Neural cell (in vitro differentiated cells): Measurements from ENCODE around the gene LCN10. TPM values are rescaled to one million over a fixed set of nuclear protein-coding genes. Genes with fewer than 3 reads are reported as not detected.

Experiments
- H2AFZ ChIP-seq: fragments of 200-600, 300-800 bp; sonication (generic), shearing (Covaris generic); 2 replicates; pipeline ENCODE4 v1.6.0; 2014; ENCODE audit warnings: low read depth, mild to moderate bottlenecking, antibody characterized with exemption, low read length, moderate library complexity
- H3F3A ChIP-seq: fragments of 200-600 bp; shearing (Covaris generic); 2 replicates; pipeline ENCODE4 v1.6.1; 2016; ENCODE audit warnings: mild to moderate bottlenecking, moderate library complexity, mixed read lengths, antibody characterized with exemption, low read length; ENCODE audit not compliant: insufficient read depth, poor library complexity, severe bottlenecking
- H3K27ac ChIP-seq: fragments of 200-600, 300-800 bp; sonication (generic), shearing (Covaris generic); 2 replicates; pipeline ENCODE4 v1.5.1; 2014; ENCODE audit warnings: mild to moderate bottlenecking, low read length, moderate library complexity
- H3K27me3 ChIP-seq: fragments of 300-800, 200-600 bp; sonication (generic), shearing (Covaris generic); 2 replicates; pipeline ENCODE4 v1.6.0; 2014; ENCODE audit warnings: mild to moderate bottlenecking, low read depth, low read length, moderate library complexity; ENCODE audit not compliant: insufficient read depth
- H3K36me3 ChIP-seq: fragments of 300-800, 200-600 bp; sonication (generic), shearing (Covaris generic); 2 replicates; pipeline ENCODE4 v1.5.1; 2014; ENCODE audit warnings: mild to moderate bottlenecking, antibody characterized with exemption, low read length, moderate library complexity; ENCODE audit not compliant: insufficient read depth
- H3K4me2 ChIP-seq: fragments of 300-800, 200-600 bp; sonication (generic), shearing (Covaris generic); 2 replicates; pipeline ENCODE4 v1.6.0; 2014; ENCODE audit warnings: mild to moderate bottlenecking, low read length
- H3K4me3 ChIP-seq: fragments of 300-800, 200-600 bp; sonication (generic), shearing (Covaris generic); 2 replicates; pipeline ENCODE4 v1.5.1; 2014; ENCODE audit warnings: mild to moderate bottlenecking, low read length, moderate library complexity
- H3K79me2 ChIP-seq: fragments of 200-600 bp; shearing (Covaris generic); replicated peaks from 2 replicates; pipeline ENCODE4 v1.6.0; 2014; ENCODE audit warnings: mild to moderate bottlenecking, low read length, moderate library complexity; ENCODE audit not compliant: insufficient read depth
- H3K9ac ChIP-seq: fragments of 300-800, 200-600 bp; sonication (generic), shearing (Covaris generic); 2 replicates; pipeline ENCODE4 v1.6.1; 2016; ENCODE audit warnings: mild to moderate bottlenecking, low read length, mixed read lengths
- H3K9me2 ChIP-seq: fragments of 200-600 bp; shearing (Covaris generic); 2 replicates; pipeline ENCODE4 v1.6.1; 2016; ENCODE audit warnings: mild to moderate bottlenecking, low read length, mixed read lengths; ENCODE audit not compliant: insufficient read depth
- H3K9me3 ChIP-seq: fragments of 200-600, 300-800 bp; sonication (generic), shearing (Covaris generic); 2 replicates; pipeline ENCODE4 v1.6.1; 2016; ENCODE audit warnings: mild to moderate bottlenecking, mixed run types, low read length, moderate library complexity, mixed read lengths
- H4K20me1 ChIP-seq: fragments of 200-600 bp; shearing (Covaris generic); 2 replicates; pipeline ENCODE4 v1.6.1; 2016; ENCODE audit warnings: mild to moderate bottlenecking, mixed run types; ENCODE audit not compliant: insufficient read depth
- EP300 ChIP-seq: fragments of 450-650 bp; conservative IDR thresholded peaks from 2 replicates; pipeline ENCODE4 v1.6.1; 2014; ENCODE audit warnings: antibody characterized with exemption, mild to moderate bottlenecking, moderate library complexity; ENCODE audit not compliant: poor library complexity, severe bottlenecking
- EZH2 ChIP-seq: fragments of 200-600, 300-800 bp; shearing (Covaris generic), sonication (generic); IDR thresholded peaks from 2 replicates; pipeline ENCODE4 v1.6.1; 2014; ENCODE audit warnings: antibody characterized with exemption, low read length, borderline replicate concordance, mild to moderate bottlenecking; ENCODE audit not compliant: insufficient read depth, poor library complexity, severe bottlenecking
- MXI1 ChIP-seq: fragments of 450-650 bp; conservative IDR thresholded peaks from 2 replicates; pipeline ENCODE4 v1.6.1; 2014; ENCODE audit warnings: antibody characterized with exemption, mild to moderate bottlenecking; ENCODE audit not compliant: poor library complexity, severe bottlenecking
- POLR2AphosphoS5 ChIP-seq: IDR thresholded peaks from 2 replicates; pipeline ENCODE4 v1.6.1; 2012
- RAD21 ChIP-seq: fragments of 450-650 bp; conservative IDR thresholded peaks from 2 replicates; pipeline ENCODE4 v1.6.1; 2014; ENCODE audit warnings: antibody characterized with exemption, mild to moderate bottlenecking, moderate library complexity
- SMC3 ChIP-seq: fragments of 450-650 bp; conservative IDR thresholded peaks from 2 replicates; pipeline ENCODE4 v1.6.1; 2014; ENCODE audit warnings: antibody characterized with exemption, mild to moderate bottlenecking, moderate library complexity; ENCODE audit not compliant: poor library complexity
- TAF1 ChIP-seq: IDR thresholded peaks from 2 replicates; pipeline ENCODE4 v1.6.1; 2012; ENCODE audit warnings: low read depth
- polyA plus RNA-seq: library from polyadenylated mRNA; depleted of rRNA; stranded (reverse); fragments of >200 nt; gene quantifications from 2 replicates; pipeline ENCODE4 v1.2.3, GENCODE V29; 2014
- TF ChIP-seq, protein P1 (sequence below): fragments of 450-650 bp; IDR thresholded peaks from 2 replicates; pipeline ENCODE4 v1.5.1; 2014; ENCODE audit warnings: antibody characterized with exemption, mild to moderate bottlenecking, moderate library complexity; ENCODE audit not compliant: poor library complexity, severe bottlenecking
- TF ChIP-seq, protein P2 (sequence below): IDR thresholded peaks from 2 replicates; pipeline ENCODE4 v1.6.1; 2012; ENCODE audit warnings: borderline replicate concordance

LCN10 gene
- polyA plus RNA-seq, 1 donor from 2014 or later, result not detected

DNA sequence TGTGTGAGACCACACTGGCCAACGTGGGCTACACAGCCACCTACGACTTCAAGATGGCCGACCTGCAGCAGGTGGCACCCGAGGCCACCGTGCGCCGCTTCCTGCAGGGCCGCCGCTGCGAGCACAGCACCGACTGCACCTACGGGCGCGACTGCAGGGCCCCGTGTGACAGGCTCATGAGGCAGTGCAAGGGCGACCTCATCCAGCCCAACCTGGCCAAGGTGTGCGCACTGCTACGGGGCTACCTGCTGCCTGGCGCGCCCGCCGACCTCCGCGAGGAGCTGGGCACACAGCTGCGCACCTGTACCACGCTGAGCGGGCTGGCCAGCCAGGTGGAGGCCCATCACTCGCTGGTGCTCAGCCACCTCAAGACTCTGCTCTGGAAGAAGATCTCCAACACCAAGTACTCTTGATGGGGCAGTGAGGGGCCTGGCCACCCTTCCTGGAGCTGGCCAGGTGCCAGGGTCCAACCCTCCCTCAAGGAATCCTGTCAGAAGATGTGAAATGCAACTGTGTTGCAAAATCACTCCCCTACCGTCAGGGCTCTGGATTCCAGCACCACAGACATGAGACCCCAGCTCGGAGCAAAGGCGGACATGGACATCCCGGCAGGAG lies 19.3 kb downstream of the LCN10 start:
- Histone ChIP-seq H4K20me1 (peaks cover 10% of the 10 kb centered on the region), H3K27me3 (peaks cover 2% of the 10 kb centered on the region), H3K9ac (no peak overlapping the region), H3K79me2 (peaks cover 21% of the 10 kb centered on the region), H3K4me2 (no peak overlapping the region), H3F3A (no peaks in the 10 kb centered on the region), H3K36me3 (no peaks in the 10 kb centered on the region), H3K9me2 (no peaks in the 10 kb centered on the region), H3K27ac (no peak overlapping the region), H3K9me3 (no peaks in the 10 kb centered on the region), H3K4me3 (no peak overlapping the region), H2AFZ (no peak overlapping the region)
- TF ChIP-seq EZH2 (no peak), RAD21 (no peak), EP300 (no peak), POLR2AphosphoS5 (no peak), MXI1 (no peak), SMC3 (no peak), TAF1 (no peak)
- TF ChIP-seq, protein P1, sequence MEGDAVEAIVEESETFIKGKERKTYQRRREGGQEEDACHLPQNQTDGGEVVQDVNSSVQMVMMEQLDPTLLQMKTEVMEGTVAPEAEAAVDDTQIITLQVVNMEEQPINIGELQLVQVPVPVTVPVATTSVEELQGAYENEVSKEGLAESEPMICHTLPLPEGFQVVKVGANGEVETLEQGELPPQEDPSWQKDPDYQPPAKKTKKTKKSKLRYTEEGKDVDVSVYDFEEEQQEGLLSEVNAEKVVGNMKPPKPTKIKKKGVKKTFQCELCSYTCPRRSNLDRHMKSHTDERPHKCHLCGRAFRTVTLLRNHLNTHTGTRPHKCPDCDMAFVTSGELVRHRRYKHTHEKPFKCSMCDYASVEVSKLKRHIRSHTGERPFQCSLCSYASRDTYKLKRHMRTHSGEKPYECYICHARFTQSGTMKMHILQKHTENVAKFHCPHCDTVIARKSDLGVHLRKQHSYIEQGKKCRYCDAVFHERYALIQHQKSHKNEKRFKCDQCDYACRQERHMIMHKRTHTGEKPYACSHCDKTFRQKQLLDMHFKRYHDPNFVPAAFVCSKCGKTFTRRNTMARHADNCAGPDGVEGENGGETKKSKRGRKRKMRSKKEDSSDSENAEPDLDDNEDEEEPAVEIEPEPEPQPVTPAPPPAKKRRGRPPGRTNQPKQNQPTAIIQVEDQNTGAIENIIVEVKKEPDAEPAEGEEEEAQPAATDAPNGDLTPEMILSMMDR, result no peak

DNA sequence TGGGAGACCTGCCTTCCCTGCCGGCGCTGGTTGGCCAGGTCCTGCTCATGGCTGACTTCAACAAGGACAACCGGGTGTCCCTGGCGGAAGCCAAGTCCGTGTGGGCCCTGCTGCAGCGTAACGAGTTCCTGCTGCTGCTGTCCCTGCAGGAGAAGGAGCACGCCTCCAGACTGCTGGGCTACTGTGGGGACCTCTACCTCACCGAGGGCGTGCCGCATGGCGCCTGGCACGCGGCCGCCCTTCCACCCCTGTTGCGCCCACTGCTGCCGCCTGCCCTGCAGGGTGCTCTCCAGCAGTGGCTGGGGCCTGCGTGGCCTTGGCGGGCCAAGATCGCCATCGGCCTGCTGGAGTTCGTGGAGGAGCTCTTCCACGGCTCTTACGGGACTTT lies 19.8 kb downstream of the LCN10 start:
- Histone ChIP-seq H3K36me3 (no peaks in the 10 kb centered on the region), H3K4me3 (no peak overlapping the region), H3K9me3 (no peaks in the 10 kb centered on the region), H2AFZ (no peak overlapping the region), H3K9ac (no peak overlapping the region), H3K27me3 (no peaks in the 10 kb centered on the region), H4K20me1 (peaks cover 10% of the 10 kb centered on the region), H3F3A (no peaks in the 10 kb centered on the region), H3K4me2 (no peak overlapping the region), H3K27ac (no peak overlapping the region), H3K79me2 (peaks cover 21% of the 10 kb centered on the region), H3K9me2 (no peaks in the 10 kb centered on the region)
- TF ChIP-seq RAD21 (no peak), EZH2 (no peak), TAF1 (no peak), SMC3 (no peak), MXI1 (no peak), EP300 (no peak), POLR2AphosphoS5 (no peak)
- TF ChIP-seq, protein P2, sequence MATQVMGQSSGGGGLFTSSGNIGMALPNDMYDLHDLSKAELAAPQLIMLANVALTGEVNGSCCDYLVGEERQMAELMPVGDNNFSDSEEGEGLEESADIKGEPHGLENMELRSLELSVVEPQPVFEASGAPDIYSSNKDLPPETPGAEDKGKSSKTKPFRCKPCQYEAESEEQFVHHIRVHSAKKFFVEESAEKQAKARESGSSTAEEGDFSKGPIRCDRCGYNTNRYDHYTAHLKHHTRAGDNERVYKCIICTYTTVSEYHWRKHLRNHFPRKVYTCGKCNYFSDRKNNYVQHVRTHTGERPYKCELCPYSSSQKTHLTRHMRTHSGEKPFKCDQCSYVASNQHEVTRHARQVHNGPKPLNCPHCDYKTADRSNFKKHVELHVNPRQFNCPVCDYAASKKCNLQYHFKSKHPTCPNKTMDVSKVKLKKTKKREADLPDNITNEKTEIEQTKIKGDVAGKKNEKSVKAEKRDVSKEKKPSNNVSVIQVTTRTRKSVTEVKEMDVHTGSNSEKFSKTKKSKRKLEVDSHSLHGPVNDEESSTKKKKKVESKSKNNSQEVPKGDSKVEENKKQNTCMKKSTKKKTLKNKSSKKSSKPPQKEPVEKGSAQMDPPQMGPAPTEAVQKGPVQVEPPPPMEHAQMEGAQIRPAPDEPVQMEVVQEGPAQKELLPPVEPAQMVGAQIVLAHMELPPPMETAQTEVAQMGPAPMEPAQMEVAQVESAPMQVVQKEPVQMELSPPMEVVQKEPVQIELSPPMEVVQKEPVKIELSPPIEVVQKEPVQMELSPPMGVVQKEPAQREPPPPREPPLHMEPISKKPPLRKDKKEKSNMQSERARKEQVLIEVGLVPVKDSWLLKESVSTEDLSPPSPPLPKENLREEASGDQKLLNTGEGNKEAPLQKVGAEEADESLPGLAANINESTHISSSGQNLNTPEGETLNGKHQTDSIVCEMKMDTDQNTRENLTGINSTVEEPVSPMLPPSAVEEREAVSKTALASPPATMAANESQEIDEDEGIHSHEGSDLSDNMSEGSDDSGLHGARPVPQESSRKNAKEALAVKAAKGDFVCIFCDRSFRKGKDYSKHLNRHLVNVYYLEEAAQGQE, result no peak
- TF ChIP-seq, protein P1, result no peak
